Nephron progenitor cell (in vitro differentiated cells): ENCODE data around the gene KIAA1958.

ENCODE experiments used
- DNase-seq: peaks from one replicate; pipeline ENCODE4 v3.0.0; 2021
- H3K27ac Mint-ChIP-seq: 2 replicates; pipeline ENCODE4 v1.8.0; 2021; ENCODE audit warnings: mild to moderate bottlenecking, moderate library complexity, mixed read lengths
- H3K27me3 Mint-ChIP-seq: 2 replicates; pipeline ENCODE4 v1.8.0; 2021; ENCODE audit warnings: mild to moderate bottlenecking, low read depth, mixed read lengths; ENCODE audit not compliant: poor library complexity
- H3K36me3 Mint-ChIP-seq: 2 replicates; pipeline ENCODE4 v1.8.0; 2021; ENCODE audit warnings: low read depth, mixed read lengths
- H3K4me1 Mint-ChIP-seq: 2 replicates; pipeline ENCODE4 v1.8.0; 2021; ENCODE audit warnings: mixed read lengths
- H3K4me3 Mint-ChIP-seq: 2 replicates; pipeline ENCODE4 v1.8.0; 2021; ENCODE audit warnings: mild to moderate bottlenecking, moderate library complexity, mixed read lengths
- H3K9me3 Mint-ChIP-seq: 2 replicates; pipeline ENCODE4 v1.8.0; 2021; ENCODE audit warnings: mild to moderate bottlenecking, moderate library complexity, mixed read lengths
- CTCF ChIP-seq: fragments of 200-600 bp; sonication (generic); IDR thresholded peaks from 2 replicates; pipeline ENCODE4 v1.5.0; 2021; ENCODE audit warnings: antibody characterized with exemption

Gene KIAA1958

GRCh38 chr9:112548051-112548440 is 61.4 kb downstream of the KIAA1958 start:
- TF ChIP-seq CTCF = no peak
- DNase-seq = no peak
- Mint-ChIP-seq H3K4me3 (no peak overlapping the region), H3K4me1 (peaks cover 29% of the 10 kb centered on the region), H3K27me3 (no peaks in the 10 kb centered on the region), H3K27ac (no peak overlapping the region), H3K9me3 (no peaks in the 10 kb centered on the region), H3K36me3 (peaks cover 27% of the 10 kb centered on the region)

GRCh38 chr9:112548836-112549595 is 62.4 kb downstream of the KIAA1958 start:
- H3K9me3 Mint-ChIP-seq = no peaks in the 10 kb centered on the region
- no peak overlapping the region for H3K4me3 Mint-ChIP-seq
- peaks cover 25% of the 10 kb centered on the region for H3K4me1 Mint-ChIP-seq
- peaks cover 27% of the 10 kb centered on the region for H3K36me3 Mint-ChIP-seq
- no peak for DNase-seq
- no peaks in the 10 kb centered on the region for H3K27me3 Mint-ChIP-seq
- no peak overlapping the region for H3K27ac Mint-ChIP-seq
- TF ChIP-seq CTCF = no peak

- Mint-ChIP-seq H3K4me3 (no peak overlapping the region), H3K27me3 (no peaks in the 10 kb centered on the region), H3K36me3 (peaks cover 32% of the 10 kb centered on the region), H3K4me1 (peaks cover 23% of the 10 kb centered on the region), H3K27ac (no peak overlapping the region), H3K9me3 (no peaks in the 10 kb centered on the region)
- no peak for TF ChIP-seq CTCF
- DNase-seq = no peak
These were observed 63.9 kb downstream of the KIAA1958 start for GRCh38 chr9:112550531-112550930.

- no peak for DNase-seq
These were observed 65.0 kb downstream of the KIAA1958 start for GRCh38 chr9:112551641-112552040.

GRCh38 chr9:112552229-112553056 is 65.8 kb downstream of the KIAA1958 start:
- no peak overlapping the region for H3K4me3 Mint-ChIP-seq
- no peak for DNase-seq
- H3K4me1 Mint-ChIP-seq = peaks cover 23% of the 10 kb centered on the region
- no peak for TF ChIP-seq CTCF
- H3K36me3 Mint-ChIP-seq = peaks cover 29% of the 10 kb centered on the region
- peak overlapping the region; percentile 34 for H3K27ac Mint-ChIP-seq
- no peaks in the 10 kb centered on the region for H3K9me3 Mint-ChIP-seq
- H3K27me3 Mint-ChIP-seq = no peaks in the 10 kb centered on the region

More at GRCh38 chr9:112551641-112552040, 65.0 kb downstream of the KIAA1958 start:
- Mint-ChIP-seq H3K4me3 (no peak overlapping the region), H3K27me3 (no peaks in the 10 kb centered on the region), H3K4me1 (peaks cover 23% of the 10 kb centered on the region), H3K36me3 (peaks cover 31% of the 10 kb centered on the region), H3K27ac (peak overlapping the region; percentile 21), H3K9me3 (no peaks in the 10 kb centered on the region)
- no peak for TF ChIP-seq CTCF
